Stimulated activated CD8-positive, alpha-beta memory T cell treated with anti-CD3 and anti-CD28 coated beads, Interleukin-4, amount 100 ng/mL, for 24 hours (primary cell): Measurements from ENCODE around the gene MAPK7.

Experiments used
- DNase-seq: peaks from one replicate; pipeline ENCODE4 v3.0.0-alpha.2; 2020; ENCODE audit warnings: low read depth

MAPK7 gene

DNA sequence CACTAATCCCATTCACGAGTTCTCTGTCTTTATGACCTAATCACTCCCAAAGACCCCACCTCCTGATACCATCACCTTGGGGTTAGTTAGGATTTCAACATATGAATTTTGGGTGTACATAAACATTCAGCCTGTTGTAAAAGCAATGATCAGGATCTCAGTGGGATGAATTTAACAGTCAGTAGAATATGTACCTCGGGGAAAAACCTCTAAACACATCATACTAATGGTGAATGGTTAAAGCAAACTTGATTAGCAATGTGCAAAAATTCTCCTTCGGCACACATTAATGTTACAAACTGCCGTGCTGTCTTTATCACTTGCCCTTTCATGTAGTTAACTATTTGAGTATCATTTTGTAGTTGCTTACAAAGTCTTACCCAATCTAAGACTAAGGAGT is 42.9 kb downstream of the MAPK7 start:
- no peak for DNase-seq

DNA sequence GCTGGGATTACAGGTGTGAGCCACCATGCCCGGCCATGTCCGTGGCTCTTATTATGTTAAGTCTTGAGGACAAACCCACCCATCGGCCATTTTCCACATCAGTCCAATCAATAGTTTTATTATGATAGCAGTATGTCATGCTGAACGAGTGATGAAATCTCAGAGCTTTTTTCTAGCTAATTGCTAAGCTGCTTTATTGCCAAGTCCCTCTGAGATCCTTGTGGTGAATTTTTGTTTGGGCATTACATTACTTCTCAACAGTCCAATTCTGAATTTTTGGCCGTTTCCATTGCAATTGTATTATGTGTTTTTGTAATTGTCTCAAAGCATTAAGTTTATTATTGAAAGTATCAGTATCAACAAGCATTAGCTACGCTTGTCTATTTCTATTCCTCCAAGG is 43.6 kb downstream of the MAPK7 start:
- DNase-seq: no peak

GRCh38 chr17:19424934-19425868 is 46.9 kb downstream of the MAPK7 start:
- no peak for DNase-seq

DNA sequence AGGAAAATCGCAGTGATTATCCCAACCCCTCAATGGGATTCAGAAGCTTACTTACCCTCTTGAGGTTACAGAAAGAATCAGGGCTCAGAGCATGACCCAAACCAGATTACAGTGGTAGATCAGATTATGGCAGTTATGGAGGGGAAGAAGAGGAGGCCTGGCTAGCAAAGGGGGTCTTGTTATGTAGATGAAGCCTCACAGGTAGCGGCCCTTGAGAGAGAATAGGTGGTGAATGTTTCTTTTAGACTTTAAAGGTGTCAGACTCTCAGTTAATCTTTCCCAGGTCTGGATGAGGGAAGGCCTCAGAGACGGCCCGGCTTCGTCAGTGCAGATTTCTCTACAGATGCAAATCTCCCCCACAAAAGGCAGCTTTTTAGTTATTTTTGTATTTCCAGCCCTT is 48.3 kb downstream of the MAPK7 start:
- DNase-seq: no peak

GRCh38 chr17:19431691-19432090 is 53.4 kb downstream of the MAPK7 start:
- no peak for DNase-seq
